ENCODE results near the gene AGAP1.

DNA sequence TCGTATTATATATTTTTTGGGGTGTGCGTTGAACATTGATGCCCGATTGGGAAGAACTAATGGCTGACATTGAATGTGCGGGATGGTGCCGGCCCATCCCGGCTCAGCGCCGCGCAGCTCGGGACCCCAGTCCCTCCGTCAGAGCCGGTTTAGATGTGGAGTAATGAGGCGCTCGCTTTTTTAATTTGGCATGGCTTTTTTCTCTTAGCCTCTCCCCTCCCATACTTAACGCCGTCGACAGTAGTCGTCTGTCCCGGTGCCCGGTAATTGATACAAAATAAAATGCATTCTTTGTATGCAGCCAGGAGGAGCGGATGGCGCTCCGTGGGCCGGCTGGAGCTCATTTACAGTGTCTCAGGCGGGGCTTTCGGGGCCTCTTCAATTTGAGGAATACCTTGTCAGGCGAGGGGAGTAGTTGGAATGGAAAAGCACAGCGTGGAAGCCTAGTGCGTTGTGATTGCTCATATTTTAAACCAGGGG lies 465.1 kb downstream of the AGAP1 start:
- no peak for TF ChIP-seq CTCF (IDR thresholded peaks at IDR 0.05)
- TF ChIP-seq POLR2A (IDR thresholded peaks at IDR 0.05), result no peak
